HL-60 (cell line): ENCODE results near the gene ONECUT1.

Experiments
- CTCF ChIP-seq: IDR thresholded peaks from one replicate; pipeline ENCODE4 v1.5.1; 2011; ENCODE audit warnings: low read length, control low read depth, inconsistent platforms; ENCODE audit not compliant: insufficient read depth
- GABPA ChIP-seq: IDR thresholded peaks from 2 replicates; pipeline ENCODE4 v1.6.1; 2012; ENCODE audit warnings: low read depth
- POLR2AphosphoS5 ChIP-seq: IDR thresholded peaks from 2 replicates; pipeline ENCODE4 v1.6.1; 2012; ENCODE audit warnings: low read depth
- REST ChIP-seq: IDR thresholded peaks from 2 replicates; pipeline ENCODE4 v1.6.1; 2012; ENCODE audit warnings: low read depth; ENCODE audit not compliant: insufficient replicate concordance
- SPI1 ChIP-seq: IDR thresholded peaks from 2 replicates; pipeline ENCODE4 v1.6.1; 2012; ENCODE audit warnings: low read depth, mild to moderate bottlenecking, borderline replicate concordance

GRCh38 chr15:52784799-52785671 is 5.1 kb downstream of the ONECUT1 start:
- no peak for TF ChIP-seq POLR2AphosphoS5
- no peak for TF ChIP-seq CTCF
- no peak for TF ChIP-seq REST
- TF ChIP-seq SPI1: no peak
- TF ChIP-seq GABPA: no peak
